ENCODE data around the gene RHBG. TPM values are rescaled to one million over a fixed set of nuclear protein-coding genes. Genes with fewer than 3 reads are reported as not detected.
A peak's percentile ranks its signal among the peaks of the same experiment; 100 is the strongest.
"Not testable (repeated sequence)": the region's sequence is repeated elsewhere in the genome, so short reads cannot be mapped to it uniquely, and the experiment has no call there.

The RHBG gene
- total and polyA plus RNA-seq, 4 experiments from 2014 or later, result not detected

GRCh38 chr1:156337888-156338179 lies 31.2 kb upstream of the RHBG start:
- no peaks in the 10 kb centered on the region for H3K27me3 Mint-ChIP-seq
- H3K36me3 ChIP-seq (ENCODE audit: insufficient read depth, low read length), result peaks cover 13% of the 10 kb centered on the region
- H3K27ac Mint-ChIP-seq, result peak overlapping the region; percentile 91 to 100 (median 99)
- peak overlapping the region; percentile 94 to 99 (median 98) for H3K4me3 Mint-ChIP-seq
- peak in 1 of 5 donors; percentile 44 for DNase-seq
- peak overlapping the region; percentile 75 for H3K27ac ChIP-seq (ENCODE audit: low read depth, low read length)
- no peaks in the 10 kb centered on the region for H3K9me3 ChIP-seq (ENCODE audit: control insufficient read depth in 1 of 2, low read length in 2 of 2)
- H3K36me3 Mint-ChIP-seq, result peaks cover 10 to 43% of the 10 kb centered on the region in 2 donors
- no peaks in the 10 kb centered on the region for H3K27me3 ChIP-seq (ENCODE audit: insufficient read depth, low read length)
- ChIA-PET CTCF (ENCODE audit: partially characterized antibody) (interaction anchor here (0.6 to 1.3 kb wide), 5 partner anchors 15 to 164 kb away, joined by 3 to 5 read pairs (median 3); partner anchors contain the start of gene PMF1), POLR2A (ENCODE audit: partially characterized antibody) (interaction anchor here (1.1 to 3.4 kb wide), 5 partner anchors 15 to 167 kb away, joined by 3 to 27 read pairs (median 3); partner anchors contain the start of genes GLMP and SMG5)
- intact Hi-C loops (cut with micrococcal nuclease), result loop anchor here (1.0 kb wide), 4 partner anchors 56 to 429 kb away; partner anchors contain the start of genes PRCC and SMG5
- peak overlapping the region; percentile 94 to 95 for H3K4me3 ChIP-seq (ENCODE audit: low read length in 2 of 2)
- no peaks in the 10 kb centered on the region for H3K9me3 Mint-ChIP-seq
- peaks cover 28% of the 10 kb centered on the region for H3K4me1 ChIP-seq (ENCODE audit: insufficient read depth, low read length)
- peaks cover 22 to 46% (median 35%) of the 10 kb centered on the region in 4 donors for H3K4me1 Mint-ChIP-seq

GRCh38 chr1:156338180-156338976 lies 30.6 kb upstream of the RHBG start, which contains the start of the genes CCT3 and TSACC:
Gene CCT3, minus strand, starts transcription at chr1:156338292. Its CDS starts 108 bp downstream, at chr1:156338184.
Gene TSACC, plus strand, starts transcription at chr1:156338526. Its CDS starts 1,232 bp downstream, at chr1:156339758.
- Histone ChIP-seq H3K27ac (ENCODE audit: low read depth, low read length) (peak within 1 kb of the TSS; percentile 75), H3K9me3 (ENCODE audit: control insufficient read depth in 1 of 2, low read length in 2 of 2) (no peaks in the 10 kb centered on the region), H3K36me3 (ENCODE audit: insufficient read depth, low read length) (peaks cover 10% of the 10 kb centered on the region), H3K27me3 (ENCODE audit: insufficient read depth, low read length) (no peaks in the 10 kb centered on the region), H3K4me3 (ENCODE audit: low read length in 2 of 2) (peak within 1 kb of the TSS; percentile 94 to 95), H3K4me1 (ENCODE audit: insufficient read depth, low read length) (peaks cover 28% of the 10 kb centered on the region)
- CTCF ChIA-PET (ENCODE audit: partially characterized antibody), result interaction anchor here (0.6 to 1.3 kb wide), 5 partner anchors 16 to 163 kb away, joined by 3 to 5 read pairs (median 3); partner anchors contain the start of gene PMF1
- POLR2A ChIA-PET (ENCODE audit: partially characterized antibody), result interaction anchor here (1.1 to 3.4 kb wide), 4 partner anchors 21 to 166 kb away, joined by 3 to 27 read pairs (median 3); partner anchors contain the start of genes GLMP and SMG5
- Mint-ChIP-seq H3K4me1 (peaks cover 22 to 46% (median 35%) of the 10 kb centered on the region in 4 donors), H3K27me3 (peaks cover 0 to 1% of the 10 kb centered on the region in 2 donors), H3K27ac (peak within 1 kb of the TSS; percentile 91 to 100 (median 99)), H3K9me3 (no peaks in the 10 kb centered on the region), H3K36me3 (peaks cover 7 to 40% of the 10 kb centered on the region in 2 donors), H3K4me3 (peak within 1 kb of the TSS; percentile 94 to 99 (median 98))
- intact Hi-C loops (cut with micrococcal nuclease), result loop anchor here (1.0 kb wide), 4 partner anchors 56 to 429 kb away; partner anchors contain the start of genes PRCC and SMG5
- DNase-seq, result peak; percentile 100

GRCh38 chr1:156342166-156342955 lies 26.6 kb upstream of the RHBG start:
- no peak overlapping the region for H3K4me3 Mint-ChIP-seq
- ChIA-PET POLR2A (ENCODE audit: partially characterized antibody) (interaction anchor here (0.7 to 1.0 kb wide), 2 partner anchors 21 to 60 kb away, joined by 3 read pairs; partner anchors contain the start of gene SMG5), CTCF (ENCODE audit: partially characterized antibody) (no interaction called here)

GRCh38 chr1:156344409-156344808 lies 24.6 kb upstream of the RHBG start:
- intact Hi-C loops (cut with micrococcal nuclease), result no loop called here
- Mint-ChIP-seq H3K27me3 (peaks cover 4 to 5% of the 10 kb centered on the region in 2 donors), H3K36me3 (no peaks in the 10 kb centered on the region), H3K4me3 (no peak overlapping the region), H3K4me1 (peaks cover 0 to 1% (median 0%) of the 10 kb centered on the region in 4 donors), H3K27ac (no peak overlapping the region), H3K9me3 (no peaks in the 10 kb centered on the region)
- no peak for DNase-seq
- CTCF ChIA-PET (ENCODE audit: partially characterized antibody), result interaction anchor here (0.7 kb wide), 1 partner anchor 41 kb away, joined by 3 read pairs; no protein-coding TSS in a partner anchor
- H3K9me3 ChIP-seq (ENCODE audit: control insufficient read depth in 1 of 2, low read length in 2 of 2), result no peaks in the 10 kb centered on the region
- no peaks in the 10 kb centered on the region for H3K27me3 ChIP-seq (ENCODE audit: insufficient read depth, low read length)
- H3K4me1 ChIP-seq (ENCODE audit: insufficient read depth, low read length), result no peaks in the 10 kb centered on the region
- H3K4me3 ChIP-seq (ENCODE audit: low read length in 2 of 2), result no peak overlapping the region
- H3K36me3 ChIP-seq (ENCODE audit: insufficient read depth, low read length), result no peaks in the 10 kb centered on the region
- POLR2A ChIA-PET (ENCODE audit: partially characterized antibody), result no interaction called here
- no peak overlapping the region for H3K27ac ChIP-seq (ENCODE audit: low read depth, low read length)

More at GRCh38 chr1:156342166-156342955, 26.6 kb upstream of the RHBG start:
- Mint-ChIP-seq H3K9me3 (no peaks in the 10 kb centered on the region), H3K36me3 (peaks cover 0 to 12% of the 10 kb centered on the region in 2 donors), H3K4me1 (peaks cover 1 to 18% (median 9%) of the 10 kb centered on the region in 4 donors), H3K27me3 (peaks cover 4% of the 10 kb centered on the region in 2 donors), H3K27ac (peak overlapping the region in 1 of 7 donors; percentile 4)
- Histone ChIP-seq H3K36me3 (ENCODE audit: insufficient read depth, low read length) (no peaks in the 10 kb centered on the region), H3K27me3 (ENCODE audit: insufficient read depth, low read length) (no peaks in the 10 kb centered on the region), H3K4me3 (ENCODE audit: low read length in 2 of 2) (no peak overlapping the region), H3K4me1 (ENCODE audit: insufficient read depth, low read length) (peaks cover 5% of the 10 kb centered on the region), H3K27ac (ENCODE audit: low read depth, low read length) (no peak overlapping the region), H3K9me3 (ENCODE audit: control insufficient read depth in 1 of 2, low read length in 2 of 2) (no peaks in the 10 kb centered on the region)
- no peak for DNase-seq
- intact Hi-C loops (cut with micrococcal nuclease), result no loop called here

- POLR2A ChIA-PET (ENCODE audit: partially characterized antibody); H3K27me3 Mint-ChIP-seq; H3K27ac Mint-ChIP-seq; H3K9me3 Mint-ChIP-seq; H3K36me3 ChIP-seq (ENCODE audit: insufficient read depth, low read length); intact Hi-C loops (cut with micrococcal nuclease); H3K4me1 Mint-ChIP-seq; H3K36me3 Mint-ChIP-seq; H3K4me3 Mint-ChIP-seq; CTCF ChIA-PET (ENCODE audit: partially characterized antibody); H3K27ac ChIP-seq (ENCODE audit: low read depth, low read length); DNase-seq; H3K27me3 ChIP-seq (ENCODE audit: insufficient read depth, low read length); H3K9me3 ChIP-seq (ENCODE audit: control insufficient read depth in 1 of 2, low read length in 2 of 2); H3K4me1 ChIP-seq (ENCODE audit: insufficient read depth, low read length); H3K4me3 ChIP-seq (ENCODE audit: low read length in 2 of 2): not testable (repeated sequence)
Observed at GRCh38 chr1:156346035-156346434, 23.0 kb upstream of the RHBG start.

- no peak overlapping the region for H3K27ac Mint-ChIP-seq
- H3K27me3 Mint-ChIP-seq, result peaks cover 4 to 5% of the 10 kb centered on the region in 2 donors
- Histone ChIP-seq H3K4me3 (ENCODE audit: low read length in 2 of 2) (no peak overlapping the region), H3K4me1 (ENCODE audit: insufficient read depth, low read length) (no peaks in the 10 kb centered on the region), H3K27me3 (ENCODE audit: insufficient read depth, low read length) (no peaks in the 10 kb centered on the region), H3K27ac (ENCODE audit: low read depth, low read length) (no peak overlapping the region), H3K9me3 (ENCODE audit: control insufficient read depth in 1 of 2, low read length in 2 of 2) (no peaks in the 10 kb centered on the region), H3K36me3 (ENCODE audit: insufficient read depth, low read length) (no peaks in the 10 kb centered on the region)
- ChIA-PET CTCF (ENCODE audit: partially characterized antibody) (no interaction called here), POLR2A (ENCODE audit: partially characterized antibody) (no interaction called here)
- H3K4me3 Mint-ChIP-seq, result no peak overlapping the region
- DNase-seq, result no peak
- H3K4me1 Mint-ChIP-seq, result no peaks in the 10 kb centered on the region
- intact Hi-C loops (cut with micrococcal nuclease), result no loop called here
- no peaks in the 10 kb centered on the region for H3K36me3 Mint-ChIP-seq
- H3K9me3 Mint-ChIP-seq, result no peaks in the 10 kb centered on the region
Observed at GRCh38 chr1:156346636-156347035, 22.4 kb upstream of the RHBG start.
